Stomach (tissue), 4 donors: ENCODE results near the gene PSMD14.

ENCODE experiments used
- CTCF ChIP-seq, 7 experiments: fragments of 450-650 bp in 4 of 7; fragments of 200-600 bp in 3 of 7; sonication (generic) in 3 of 7; IDR thresholded peaks; one replicate each; pipeline ENCODE4 v1.5.1; 2016 to 2019; ENCODE audit warnings: antibody characterized with exemption in 7 of 7, control low read depth in 2 of 7, mild to moderate bottlenecking in 1 of 7
- EP300 ChIP-seq: sonication (generic); formaldehyde crosslinking; IDR thresholded peaks from one replicate; pipeline ENCODE4 v1.6.1; 2017; ENCODE audit warnings: antibody characterized with exemption
- POLR2A ChIP-seq, 4 donors: fragments of 450-650 bp; IDR thresholded peaks; one replicate each; pipeline ENCODE4 v1.6.1; 2016; ENCODE audit warnings: antibody characterized with exemption in 4 of 4, control low read depth in 2 of 4, mild to moderate bottlenecking in 1 of 4, moderate library complexity in 1 of 4
- POLR2AphosphoS5 ChIP-seq, 3 donors: sonication (generic); formaldehyde crosslinking; IDR thresholded peaks; one replicate each; pipeline ENCODE4 v1.6.1; 2016; ENCODE audit warnings: antibody characterized with exemption in 3 of 3

- TF ChIP-seq CTCF (IDR thresholded peaks at IDR 0.05) (no peak), POLR2AphosphoS5 (IDR thresholded peaks at IDR 0.05) (no peak), POLR2A (IDR thresholded peaks at IDR 0.05) (no peak), EP300 (no peak)
Measured at GRCh38 chr2:161321944-161322648, 13.9 kb downstream of the PSMD14 start.
